Measurements from ENCODE around the gene PDZD2.
A peak's percentile ranks its signal among the peaks of the same experiment; 100 is the strongest.

Gene PDZD2

DNA sequence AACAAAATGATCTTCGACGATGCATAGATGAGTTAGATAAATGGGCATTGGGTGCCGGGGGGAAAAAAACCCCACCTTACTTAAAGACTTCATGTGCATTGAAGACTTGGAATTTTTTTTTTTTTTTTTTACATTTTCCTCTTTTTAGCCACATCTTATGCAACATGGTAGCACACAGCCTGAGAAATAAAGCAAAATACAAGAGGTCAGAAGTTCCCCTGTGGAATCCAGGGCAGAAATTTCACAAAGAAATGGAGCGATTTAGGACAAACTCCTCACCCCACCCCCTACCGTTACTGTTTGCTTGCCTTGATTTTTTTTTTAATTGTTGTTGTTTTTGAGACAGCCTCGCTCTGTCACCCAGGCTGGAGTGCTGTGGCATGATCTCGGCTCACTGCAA is 382.0 kb downstream of the PDZD2 start:
- TF ChIP-seq, protein P1, sequence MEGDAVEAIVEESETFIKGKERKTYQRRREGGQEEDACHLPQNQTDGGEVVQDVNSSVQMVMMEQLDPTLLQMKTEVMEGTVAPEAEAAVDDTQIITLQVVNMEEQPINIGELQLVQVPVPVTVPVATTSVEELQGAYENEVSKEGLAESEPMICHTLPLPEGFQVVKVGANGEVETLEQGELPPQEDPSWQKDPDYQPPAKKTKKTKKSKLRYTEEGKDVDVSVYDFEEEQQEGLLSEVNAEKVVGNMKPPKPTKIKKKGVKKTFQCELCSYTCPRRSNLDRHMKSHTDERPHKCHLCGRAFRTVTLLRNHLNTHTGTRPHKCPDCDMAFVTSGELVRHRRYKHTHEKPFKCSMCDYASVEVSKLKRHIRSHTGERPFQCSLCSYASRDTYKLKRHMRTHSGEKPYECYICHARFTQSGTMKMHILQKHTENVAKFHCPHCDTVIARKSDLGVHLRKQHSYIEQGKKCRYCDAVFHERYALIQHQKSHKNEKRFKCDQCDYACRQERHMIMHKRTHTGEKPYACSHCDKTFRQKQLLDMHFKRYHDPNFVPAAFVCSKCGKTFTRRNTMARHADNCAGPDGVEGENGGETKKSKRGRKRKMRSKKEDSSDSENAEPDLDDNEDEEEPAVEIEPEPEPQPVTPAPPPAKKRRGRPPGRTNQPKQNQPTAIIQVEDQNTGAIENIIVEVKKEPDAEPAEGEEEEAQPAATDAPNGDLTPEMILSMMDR (IDR thresholded peaks at IDR 0.05; ENCODE audit: low read depth, low read length), result no peak
- Histone ChIP-seq H3K4me1 (peaks cover 2% of the 10 kb centered on the region; the same call in 1 of the 2 replicates), H3K27me3 (no peaks in the 10 kb centered on the region), H3K4me3 (ENCODE audit: low read depth, low read length) (no peak overlapping the region), H3K9me3 (no peaks in the 10 kb centered on the region), H3K36me3 (no peaks in the 10 kb centered on the region)
- no peak for DNase-seq

GRCh38 chr5:32021771-32022170 is 382.8 kb downstream of the PDZD2 start:
- DNase-seq, result peak; percentile 52
- Histone ChIP-seq H3K9me3 (no peaks in the 10 kb centered on the region), H3K36me3 (no peaks in the 10 kb centered on the region), H3K4me1 (peaks cover 2% of the 10 kb centered on the region; the same call in 1 of the 2 replicates), H3K4me3 (ENCODE audit: low read depth, low read length) (no peak overlapping the region), H3K27me3 (no peaks in the 10 kb centered on the region)
- TF ChIP-seq, protein P1 (IDR thresholded peaks at IDR 0.05; ENCODE audit: low read depth, low read length), result no peak

- Histone ChIP-seq H3K4me1 (peaks cover 2% of the 10 kb centered on the region; the same call in 1 of the 2 replicates), H3K9me3 (no peaks in the 10 kb centered on the region), H3K4me3 (ENCODE audit: low read depth, low read length) (no peak overlapping the region), H3K36me3 (no peaks in the 10 kb centered on the region), H3K27me3 (no peaks in the 10 kb centered on the region)
- no peak for DNase-seq
- TF ChIP-seq, protein P1 (IDR thresholded peaks at IDR 0.05; ENCODE audit: low read depth, low read length), result no peak
Measured at GRCh38 chr5:32022638-32023037, 383.7 kb downstream of the PDZD2 start.

DNA sequence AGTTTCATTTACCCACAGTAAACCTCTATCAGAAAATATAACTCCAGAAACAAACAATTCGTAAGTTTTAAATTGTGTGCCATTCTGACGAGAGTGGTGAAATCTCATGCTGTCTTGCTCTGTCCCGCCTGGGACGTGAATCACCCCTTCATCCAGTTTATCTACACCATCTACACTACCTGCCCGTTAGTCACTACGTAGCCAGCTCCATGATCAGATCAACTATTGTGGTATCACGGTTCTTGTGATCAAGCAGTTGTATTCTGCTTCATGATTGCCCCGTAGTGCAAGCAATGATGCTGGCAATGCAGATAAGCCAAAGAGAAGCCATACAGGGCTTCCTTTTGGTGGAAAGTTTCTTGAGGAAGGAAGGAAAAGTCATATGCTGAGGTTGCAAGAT is 384.9 kb downstream of the PDZD2 start:
- no peak for DNase-seq
- H3K4me3 ChIP-seq (ENCODE audit: low read depth, low read length), result no peak overlapping the region
- H3K36me3 ChIP-seq, result no peaks in the 10 kb centered on the region
- H3K9me3 ChIP-seq, result no peaks in the 10 kb centered on the region
- H3K27me3 ChIP-seq, result no peaks in the 10 kb centered on the region
- TF ChIP-seq, protein P1 (IDR thresholded peaks at IDR 0.05; ENCODE audit: low read depth, low read length), result no peak
- peaks cover 2% of the 10 kb centered on the region; the same call in 1 of the 2 replicates for H3K4me1 ChIP-seq

DNA sequence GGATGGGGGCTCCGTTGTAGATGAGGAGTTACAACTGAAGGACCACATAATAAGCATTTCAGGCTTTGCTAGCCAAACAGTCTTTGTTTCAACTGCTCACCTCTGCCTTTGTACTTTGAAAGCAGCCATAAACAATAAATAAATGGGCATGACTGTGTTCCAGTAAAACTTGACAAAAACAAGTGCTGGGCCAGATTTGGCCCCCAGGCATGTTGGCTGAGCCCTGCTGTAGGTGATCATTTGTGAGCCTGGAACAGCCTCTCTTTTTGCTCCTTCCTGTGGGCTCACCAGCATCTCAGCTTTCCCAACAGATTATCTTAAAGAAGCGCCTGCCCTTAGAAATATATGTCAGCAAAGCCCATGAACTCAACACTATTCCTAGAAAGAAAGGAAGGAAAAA is 385.8 kb downstream of the PDZD2 start:
- TF ChIP-seq, protein P1 (IDR thresholded peaks at IDR 0.05; ENCODE audit: low read depth, low read length), result no peak
- H3K9me3 ChIP-seq, result no peaks in the 10 kb centered on the region
- DNase-seq, result no peak
- peaks cover 2% of the 10 kb centered on the region; the same call in 1 of the 2 replicates for H3K4me1 ChIP-seq
- no peak overlapping the region for H3K4me3 ChIP-seq (ENCODE audit: low read depth, low read length)
- no peaks in the 10 kb centered on the region for H3K36me3 ChIP-seq
- H3K27me3 ChIP-seq, result no peaks in the 10 kb centered on the region

DNA sequence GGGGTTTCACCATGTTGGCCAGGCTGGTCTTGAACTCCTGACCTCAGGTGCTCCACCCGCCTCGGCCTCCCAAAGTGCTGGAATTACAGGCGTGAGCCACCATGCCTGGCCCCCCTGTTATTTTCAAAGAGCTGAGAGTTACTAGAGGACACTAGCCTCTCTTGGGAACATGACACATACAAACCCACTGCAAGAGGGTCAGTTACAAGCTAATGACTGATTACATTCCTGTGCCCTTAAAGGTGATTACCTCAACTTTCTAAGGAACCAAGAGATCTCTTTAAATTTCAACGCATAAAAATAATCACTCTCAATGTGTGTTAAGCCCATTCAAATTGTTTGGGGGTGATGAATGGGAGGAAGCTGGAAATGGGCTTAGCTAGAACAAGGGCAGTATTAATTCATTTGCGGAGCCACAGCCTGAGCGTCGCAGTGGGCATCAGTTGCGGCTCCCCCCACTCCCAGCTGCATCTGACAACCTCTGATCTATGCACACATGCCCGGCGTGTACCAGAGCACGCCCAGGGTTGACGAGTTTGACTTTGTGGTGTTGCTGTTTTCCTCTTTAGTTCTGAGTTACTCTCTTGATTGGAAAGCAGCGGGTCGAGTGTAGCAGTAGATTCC is 388.3 kb downstream of the PDZD2 start:
- no peak for DNase-seq
- no peaks in the 10 kb centered on the region for H3K36me3 ChIP-seq
- H3K4me1 ChIP-seq, result no peaks in the 10 kb centered on the region
- no peak overlapping the region for H3K4me3 ChIP-seq (ENCODE audit: low read depth, low read length)
- no peaks in the 10 kb centered on the region for H3K9me3 ChIP-seq
- TF ChIP-seq, protein P1 (IDR thresholded peaks at IDR 0.05; ENCODE audit: low read depth, low read length), result no peak
- H3K27me3 ChIP-seq, result no peaks in the 10 kb centered on the region
